Kidney epithelial cell (primary cell): ENCODE measurements around the gene GNRH2. TPM values are rescaled to one million over a fixed set of nuclear protein-coding genes. Genes with fewer than 3 reads are reported as not detected.
A peak's percentile ranks its signal among the peaks of the same experiment; 100 is the strongest.

Experiments used
- DNase-seq: peaks from one replicate; pipeline ENCODE4 v3.0.0-alpha.2; 2010; ENCODE audit warnings: low read depth
- H3K27me3 ChIP-seq: 2 replicates; pipeline ENCODE4 v1.6.0; 2011; ENCODE audit warnings: low read length; ENCODE audit not compliant: control insufficient read depth, insufficient read depth
- H3K36me3 ChIP-seq: 2 replicates; pipeline ENCODE4 v1.5.1; 2011; ENCODE audit warnings: low read length; ENCODE audit not compliant: control insufficient read depth, insufficient read depth
- H3K4me3 ChIP-seq: 2 replicates; pipeline ENCODE4 v1.5.1; 2011; ENCODE audit warnings: low read depth, mild to moderate bottlenecking, control low read depth, low read length
- CTCF ChIP-seq: IDR thresholded peaks from 2 replicates; pipeline ENCODE4 v1.5.1; 2011; ENCODE audit warnings: mild to moderate bottlenecking, moderate library complexity, low read length, control low read depth, inconsistent platforms; ENCODE audit not compliant: insufficient read depth, poor library complexity, severe bottlenecking
- total RNA-seq: library from RNA; depleted of rRNA; stranded (reverse); fragments of >200 nt; gene quantifications from 2 replicates; pipeline ENCODE4 v1.2.3, GENCODE V29; 2015

Gene GNRH2, protein sequence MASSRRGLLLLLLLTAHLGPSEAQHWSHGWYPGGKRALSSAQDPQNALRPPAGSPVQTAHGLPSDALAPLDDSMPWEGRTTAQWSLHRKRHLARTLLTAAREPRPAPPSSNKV
- 0.27 TPM in 1 of 2 replicates, not detected in the other for total RNA-seq

GRCh38 chr20:3043322-3043721 lies at the start of gene GNRH2:
Gene GNRH2, plus strand, starts transcription at chr20:3043622. Its CDS starts 793 bp downstream, at chr20:3044415.
- no peak for DNase-seq
- H3K27me3 ChIP-seq, result no peaks in the 10 kb centered on the region
- no peak for TF ChIP-seq CTCF
- H3K36me3 ChIP-seq, result peaks cover 3% of the 10 kb centered on the region
- H3K4me3 ChIP-seq, result no peak within 1 kb of the TSS

- Histone ChIP-seq H3K27me3 (no peaks in the 10 kb centered on the region), H3K36me3 (no peaks in the 10 kb centered on the region), H3K4me3 (no peak overlapping the region)
- DNase-seq, result no peak
- TF ChIP-seq CTCF, result no peak
Observed at GRCh38 chr20:2995796-2996195, 47.6 kb upstream of the GNRH2 start.

GRCh38 chr20:2998728-2999127 lies 44.7 kb upstream of the GNRH2 start:
- TF ChIP-seq CTCF, result no peak
- no peaks in the 10 kb centered on the region for H3K36me3 ChIP-seq
- DNase-seq, result no peak
- no peaks in the 10 kb centered on the region for H3K27me3 ChIP-seq
- H3K4me3 ChIP-seq, result no peak overlapping the region

- no peak for DNase-seq
- no peaks in the 10 kb centered on the region for H3K36me3 ChIP-seq
- peak; percentile 34 for TF ChIP-seq CTCF
- H3K27me3 ChIP-seq, result no peaks in the 10 kb centered on the region
- H3K4me3 ChIP-seq, result no peak overlapping the region
Observed at GRCh38 chr20:3000852-3001523, 42.4 kb upstream of the GNRH2 start.

GRCh38 chr20:3003416-3003815 lies 40.0 kb upstream of the GNRH2 start:
- no peak for TF ChIP-seq CTCF
- DNase-seq, result no peak
- H3K36me3 ChIP-seq, result no peaks in the 10 kb centered on the region
- H3K4me3 ChIP-seq, result no peak overlapping the region
- no peaks in the 10 kb centered on the region for H3K27me3 ChIP-seq
